ENCODE data around the gene CPNE2.
A peak's percentile ranks its signal among the peaks of the same experiment; 100 is the strongest.
"Not testable (repeated sequence)": the region's sequence is repeated elsewhere in the genome, so short reads cannot be mapped to it uniquely, and the experiment has no call there.

Gene CPNE2

GRCh38 chr16:57179215-57179828, 86.9 kb downstream of the CPNE2 start:
- no peak for DNase-seq

GRCh38 chr16:57184113-57184512, 91.7 kb downstream of the CPNE2 start:
- DNase-seq: no peak

- peak; percentile 47 for DNase-seq
Measured at GRCh38 chr16:57184887-57185445, 92.6 kb downstream of the CPNE2 start.

GRCh38 chr16:57185446-57185944, 93.1 kb downstream of the CPNE2 start:
- peak; percentile 53 for DNase-seq

- DNase-seq: peak; percentile 99
Measured at GRCh38 chr16:57185945-57186871, 93.8 kb downstream of the CPNE2 start, which contains the start of the genes PSME3IP1 and RSPRY1. PSME3IP1 (minus strand) TSS chr16:57186039; CDS start chr16:57173854, 12,185 bp downstream. RSPRY1 (plus strand) TSS chr16:57186329; CDS start chr16:57204659, 18,330 bp downstream.

GRCh38 chr16:57186872-57187854, 94.8 kb downstream of the CPNE2 start:
- peak; percentile 68 for DNase-seq

GRCh38 chr16:57187902-57188710, 95.7 kb downstream of the CPNE2 start:
- peak; percentile 26 for DNase-seq

- DNase-seq: no peak
Measured at GRCh38 chr16:57188711-57189002, 96.3 kb downstream of the CPNE2 start.

GRCh38 chr16:57189527-57189926, 97.1 kb downstream of the CPNE2 start:
- not testable (repeated sequence) for DNase-seq

- no peak for DNase-seq
Measured at GRCh38 chr16:57190136-57190535, 97.8 kb downstream of the CPNE2 start.

GRCh38 chr16:57191056-57191571, 98.7 kb downstream of the CPNE2 start:
- DNase-seq: no peak

GRCh38 chr16:57192146-57192545, 99.8 kb downstream of the CPNE2 start:
- no peak for DNase-seq

GRCh38 chr16:57192720-57193486, 100.5 kb downstream of the CPNE2 start:
- no peak for DNase-seq

GRCh38 chr16:57194512-57194911, 102.1 kb downstream of the CPNE2 start:
- no peak for DNase-seq

GRCh38 chr16:57196286-57196685, 103.9 kb downstream of the CPNE2 start:
- no peak for DNase-seq

- DNase-seq: no peak
Measured at GRCh38 chr16:57196753-57197152, 104.4 kb downstream of the CPNE2 start.
